Activated naive CD4-positive, alpha-beta T cell treated with anti-CD3 and anti-CD28 coated beads, Interleukin-2, amount 10 ng/mL, durations not matched to agents 7 days and 5 days (primary cell): ENCODE data around the gene MGAT5.

Experiments used
- CTCF ChIA-PET: fragments of 350-600 bp; sonication (Branson Sonifier 250); formaldehyde crosslinking; loops from one replicate; lab custom pipeline; 2021; ENCODE audit warnings: antibody characterized with exemption; lab: Charles Lee
- DNase-seq: peaks from one replicate; pipeline ENCODE4 v3.0.0-alpha.2; 2020
- H3K27ac Mint-ChIP-seq: one replicate; pipeline ENCODE4 v1.8.0; 2021; ENCODE audit warnings: mild to moderate bottlenecking, moderate library complexity, mixed read lengths
- H3K27me3 Mint-ChIP-seq: one replicate; pipeline ENCODE4 v1.8.0; 2021; ENCODE audit warnings: mild to moderate bottlenecking, mixed read lengths
- H3K36me3 Mint-ChIP-seq: one replicate; pipeline ENCODE4 v1.8.0; 2021; ENCODE audit warnings: mixed read lengths
- H3K4me1 Mint-ChIP-seq: one replicate; pipeline ENCODE4 v1.8.0; 2021; ENCODE audit warnings: mixed read lengths
- H3K4me3 Mint-ChIP-seq: one replicate; pipeline ENCODE4 v1.8.0; 2021; ENCODE audit warnings: mild to moderate bottlenecking, moderate library complexity, mixed read lengths
- H3K9me3 Mint-ChIP-seq: one replicate; pipeline ENCODE4 v1.8.0; 2021; ENCODE audit warnings: mixed read lengths

Gene MGAT5

GRCh38 chr2:134411279-134411827, 157.5 kb downstream of the MGAT5 start:
- Mint-ChIP-seq H3K4me1 (peaks cover 33% of the 10 kb centered on the region), H3K4me3 (no peak overlapping the region), H3K36me3 (peaks cover 5% of the 10 kb centered on the region), H3K9me3 (no peaks in the 10 kb centered on the region), H3K27me3 (no peaks in the 10 kb centered on the region), H3K27ac (no peak overlapping the region)
- CTCF ChIA-PET: interaction anchor here (0.7 to 6.8 kb wide), 38 partner anchors 13 to 526 kb away, joined by 3 to 174 read pairs (median 4); partner anchors contain the start of gene MGAT5
- no peak for DNase-seq

- peak; percentile 84 for DNase-seq
- peaks cover 33% of the 10 kb centered on the region for H3K4me1 Mint-ChIP-seq
These were observed 158.2 kb downstream of the MGAT5 start for GRCh38 chr2:134411828-134412638.

GRCh38 chr2:134412639-134412999, 158.7 kb downstream of the MGAT5 start:
- CTCF ChIA-PET: interaction anchor here (0.7 to 6.8 kb wide), 32 partner anchors 14 to 568 kb away, joined by 3 to 174 read pairs (median 5); no protein-coding TSS in a partner anchor
- peaks cover 2% of the 10 kb centered on the region for H3K36me3 Mint-ChIP-seq
- no peak overlapping the region for H3K4me3 Mint-ChIP-seq
- no peaks in the 10 kb centered on the region for H3K27me3 Mint-ChIP-seq
- DNase-seq: no peak
- H3K4me1 Mint-ChIP-seq: peaks cover 33% of the 10 kb centered on the region
- H3K27ac Mint-ChIP-seq: no peak overlapping the region
- no peaks in the 10 kb centered on the region for H3K9me3 Mint-ChIP-seq

More at GRCh38 chr2:134411828-134412638, 158.2 kb downstream of the MGAT5 start:
- CTCF ChIA-PET: interaction anchor here (0.7 to 6.8 kb wide), 45 partner anchors 14 to 568 kb away, joined by 3 to 174 read pairs (median 4); partner anchors contain the start of gene MGAT5
- Mint-ChIP-seq H3K36me3 (peaks cover 5% of the 10 kb centered on the region), H3K27ac (no peak overlapping the region), H3K9me3 (no peaks in the 10 kb centered on the region), H3K27me3 (no peaks in the 10 kb centered on the region), H3K4me3 (no peak overlapping the region)

- no peaks in the 10 kb centered on the region for H3K27me3 Mint-ChIP-seq
- H3K9me3 Mint-ChIP-seq: no peaks in the 10 kb centered on the region
- no peak for DNase-seq
- peaks cover 4% of the 10 kb centered on the region for H3K36me3 Mint-ChIP-seq
- H3K4me3 Mint-ChIP-seq: no peak overlapping the region
- H3K4me1 Mint-ChIP-seq: peaks cover 28% of the 10 kb centered on the region
- H3K27ac Mint-ChIP-seq: no peak overlapping the region
- CTCF ChIA-PET: interaction anchor here (1.1 to 6.8 kb wide), 7 partner anchors 15 to 569 kb away, joined by 3 to 174 read pairs (median 13); no protein-coding TSS in a partner anchor
These were observed 159.6 kb downstream of the MGAT5 start for GRCh38 chr2:134413430-134413829.

DNA sequence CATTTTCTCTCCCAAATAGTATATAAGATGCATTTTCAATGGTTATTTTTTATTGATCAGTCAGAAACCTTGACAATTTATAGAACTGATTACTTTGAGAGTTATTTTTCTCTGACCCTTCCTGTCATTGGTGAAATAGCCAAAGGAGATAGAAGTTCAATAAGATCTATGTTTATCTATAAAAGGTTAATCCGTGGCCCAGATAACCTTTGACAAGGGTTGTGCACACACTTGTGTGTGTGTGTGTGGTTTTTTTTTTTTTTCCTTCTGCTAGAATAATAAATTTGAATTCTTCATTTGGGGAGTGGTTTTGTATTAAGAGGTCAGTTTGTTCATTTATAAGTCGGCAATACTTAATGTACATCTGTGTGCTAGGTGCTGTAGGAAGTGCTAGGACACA, 160.0 kb downstream of the MGAT5 start:
- peaks cover 4% of the 10 kb centered on the region for H3K36me3 Mint-ChIP-seq
- no peaks in the 10 kb centered on the region for H3K27me3 Mint-ChIP-seq
- no peak overlapping the region for H3K4me3 Mint-ChIP-seq
- CTCF ChIA-PET: interaction anchor here (1.1 to 6.8 kb wide), 5 partner anchors 166 to 529 kb away, joined by 3 to 174 read pairs (median 50); no protein-coding TSS in a partner anchor
- no peaks in the 10 kb centered on the region for H3K9me3 Mint-ChIP-seq
- no peak for DNase-seq
- peaks cover 25% of the 10 kb centered on the region for H3K4me1 Mint-ChIP-seq
- no peak overlapping the region for H3K27ac Mint-ChIP-seq

DNA sequence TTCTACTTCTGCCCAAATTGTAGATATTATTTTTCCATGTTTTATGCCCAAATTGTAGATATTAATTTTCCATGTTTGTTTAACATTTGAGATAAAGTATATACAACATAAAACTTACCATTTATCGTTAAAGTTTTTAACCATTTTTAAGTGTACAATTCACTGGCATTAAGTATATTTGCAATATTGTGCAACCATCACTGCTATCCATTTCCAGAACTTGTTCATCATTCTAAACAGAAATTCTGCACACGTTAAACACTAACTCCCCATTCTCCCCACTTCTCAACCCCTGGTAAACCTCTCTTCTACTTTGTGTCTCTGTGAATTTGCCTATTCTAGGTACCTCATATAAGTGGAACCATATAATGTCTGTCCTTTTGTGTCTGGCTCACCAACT, 162.1 kb downstream of the MGAT5 start:
- Mint-ChIP-seq H3K4me3 (no peak overlapping the region), H3K27me3 (no peaks in the 10 kb centered on the region), H3K27ac (no peak overlapping the region), H3K9me3 (no peaks in the 10 kb centered on the region), H3K4me1 (peaks cover 13% of the 10 kb centered on the region), H3K36me3 (peaks cover 4% of the 10 kb centered on the region)
- DNase-seq: no peak
- CTCF ChIA-PET: no interaction called here

DNA sequence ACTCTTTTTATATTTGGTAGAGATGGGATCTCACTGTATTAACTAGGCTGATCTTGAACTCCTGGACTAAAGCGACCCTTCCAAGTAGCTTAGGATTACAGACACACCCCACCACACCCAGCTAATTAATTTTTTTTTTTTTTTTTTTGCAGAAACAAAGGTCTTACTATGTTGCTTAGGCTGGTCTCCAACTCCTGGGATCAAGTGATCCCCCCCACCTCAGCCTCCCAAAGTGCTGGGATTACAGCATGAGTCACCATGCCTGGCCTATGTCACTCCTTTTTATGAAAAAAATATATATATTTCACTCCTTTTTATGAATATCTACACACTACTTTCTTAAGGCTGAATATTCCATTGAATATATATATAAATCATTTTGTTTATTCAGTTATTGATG, 162.8 kb downstream of the MGAT5 start:
- DNase-seq: no peak
- peaks cover 7% of the 10 kb centered on the region for H3K4me1 Mint-ChIP-seq
- no peak overlapping the region for H3K27ac Mint-ChIP-seq
- no peaks in the 10 kb centered on the region for H3K27me3 Mint-ChIP-seq
- CTCF ChIA-PET: no interaction called here
- H3K9me3 Mint-ChIP-seq: no peaks in the 10 kb centered on the region
- H3K4me3 Mint-ChIP-seq: no peak overlapping the region
- peaks cover 4% of the 10 kb centered on the region for H3K36me3 Mint-ChIP-seq

DNA sequence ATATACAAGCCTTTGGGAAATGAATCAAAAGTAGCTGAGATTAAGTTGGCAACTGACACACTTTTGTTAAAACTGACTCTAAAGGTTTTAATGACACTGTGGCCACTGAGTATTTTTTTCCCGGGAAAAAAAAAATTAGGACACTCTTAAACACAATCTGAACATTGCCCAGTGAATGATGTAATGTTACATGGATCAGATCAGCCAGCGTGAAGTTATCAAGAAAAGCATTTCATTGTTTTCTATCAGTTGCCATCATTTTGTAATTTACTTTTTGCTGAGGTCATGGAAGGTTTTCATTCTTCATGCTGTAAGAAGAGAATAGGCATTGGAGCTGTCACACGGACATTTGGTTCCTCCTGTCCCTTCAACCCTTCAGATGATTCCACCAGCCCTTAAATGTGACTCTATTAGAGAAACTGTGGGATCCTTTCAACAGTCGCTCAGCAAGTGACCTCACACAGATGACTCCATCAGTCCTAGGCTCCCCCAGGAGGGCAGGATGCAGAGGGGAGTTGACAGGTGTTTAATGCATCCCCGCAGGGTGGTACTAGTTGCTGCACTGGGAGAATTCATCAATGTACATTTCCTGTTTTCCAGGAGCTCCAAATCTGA, 164.2 kb downstream of the MGAT5 start:
- no peak for DNase-seq
- CTCF ChIA-PET: interaction anchor here (1.2 to 1.7 kb wide), 2 partner anchors 33 to 172 kb away, joined by 4 to 8 read pairs; no protein-coding TSS in a partner anchor
- Mint-ChIP-seq H3K36me3 (peaks cover 8% of the 10 kb centered on the region), H3K27ac (no peak overlapping the region), H3K9me3 (no peaks in the 10 kb centered on the region), H3K4me3 (no peak overlapping the region), H3K4me1 (no peaks in the 10 kb centered on the region), H3K27me3 (no peaks in the 10 kb centered on the region)

GRCh38 chr2:134420259-134420658, 166.4 kb downstream of the MGAT5 start:
- Mint-ChIP-seq H3K27ac (no peak overlapping the region), H3K27me3 (no peaks in the 10 kb centered on the region), H3K4me3 (no peak overlapping the region), H3K4me1 (no peaks in the 10 kb centered on the region), H3K9me3 (no peaks in the 10 kb centered on the region), H3K36me3 (peaks cover 15% of the 10 kb centered on the region)
- CTCF ChIA-PET: interaction anchor here (1.0 to 1.4 kb wide), 2 partner anchors 31 to 534 kb away, joined by 3 to 4 read pairs; no protein-coding TSS in a partner anchor
- no peak for DNase-seq

DNA sequence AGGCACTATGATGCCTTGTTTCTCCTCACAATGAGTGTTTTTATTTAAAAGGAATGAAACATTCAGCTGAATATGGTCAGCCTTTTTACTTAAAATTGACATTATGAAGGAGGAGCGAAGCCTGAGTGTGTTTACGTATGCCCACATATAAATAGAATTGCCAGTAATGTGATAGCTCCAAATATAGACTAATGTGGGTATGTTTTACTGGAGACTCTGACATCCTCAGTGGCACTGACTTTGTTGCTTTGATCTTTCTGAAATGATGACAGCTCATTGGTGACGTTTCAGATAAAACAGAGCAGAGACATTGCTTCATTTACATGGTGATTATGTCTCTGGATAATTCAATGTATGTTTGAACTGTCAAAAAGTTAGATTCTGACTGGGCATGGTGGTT, 167.0 kb downstream of the MGAT5 start:
- H3K27ac Mint-ChIP-seq: no peak overlapping the region
- no peaks in the 10 kb centered on the region for H3K9me3 Mint-ChIP-seq
- no peak overlapping the region for H3K4me3 Mint-ChIP-seq
- no peak for DNase-seq
- H3K27me3 Mint-ChIP-seq: no peaks in the 10 kb centered on the region
- CTCF ChIA-PET: interaction anchor here (1.4 kb wide), 1 partner anchor 30 kb away, joined by 4 read pairs; no protein-coding TSS in a partner anchor
- peaks cover 15% of the 10 kb centered on the region for H3K36me3 Mint-ChIP-seq
- H3K4me1 Mint-ChIP-seq: peaks cover 3% of the 10 kb centered on the region

- H3K4me3 Mint-ChIP-seq: no peak overlapping the region
- no peak for DNase-seq
- no peak overlapping the region for H3K27ac Mint-ChIP-seq
- peaks cover 15% of the 10 kb centered on the region for H3K36me3 Mint-ChIP-seq
- H3K9me3 Mint-ChIP-seq: no peaks in the 10 kb centered on the region
- CTCF ChIA-PET: interaction anchor here (0.5 to 1.4 kb wide), 2 partner anchors 29 to 1247 kb away, joined by 4 to 5 read pairs; no protein-coding TSS in a partner anchor
- H3K4me1 Mint-ChIP-seq: peaks cover 3% of the 10 kb centered on the region
- H3K27me3 Mint-ChIP-seq: no peaks in the 10 kb centered on the region
These were observed 167.9 kb downstream of the MGAT5 start for GRCh38 chr2:134421556-134422328.

GRCh38 chr2:134425724-134426496, 172.0 kb downstream of the MGAT5 start:
- Mint-ChIP-seq H3K9me3 (no peaks in the 10 kb centered on the region), H3K27me3 (no peaks in the 10 kb centered on the region), H3K36me3 (peaks cover 16% of the 10 kb centered on the region), H3K4me3 (no peak overlapping the region), H3K4me1 (peaks cover 3% of the 10 kb centered on the region), H3K27ac (no peak overlapping the region)
- CTCF ChIA-PET: interaction anchor here (1.6 to 1.9 kb wide), 2 partner anchors 14 to 26 kb away, joined by 4 to 7 read pairs; no protein-coding TSS in a partner anchor
- no peak for DNase-seq

DNA sequence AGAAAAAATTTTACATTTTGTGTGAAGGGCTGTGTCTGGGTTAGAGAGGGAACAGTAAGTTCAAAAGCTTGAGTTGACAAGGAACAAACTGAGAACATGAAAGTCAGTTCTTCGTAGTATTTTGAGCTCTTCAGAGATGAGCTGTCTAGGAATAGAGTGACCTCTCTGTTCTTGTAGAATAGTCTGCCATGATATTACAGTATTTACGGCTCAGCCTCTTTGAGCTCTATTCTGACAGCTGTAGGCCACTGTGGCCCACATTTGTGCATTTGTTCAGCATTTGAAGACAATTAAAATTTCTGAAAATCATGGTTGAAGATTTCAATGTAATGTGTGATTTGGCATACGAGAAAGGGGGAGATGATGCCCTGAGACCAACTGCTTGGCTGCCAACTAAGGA, 172.8 kb downstream of the MGAT5 start:
- Mint-ChIP-seq H3K27me3 (no peaks in the 10 kb centered on the region), H3K9me3 (no peaks in the 10 kb centered on the region), H3K4me3 (no peak overlapping the region), H3K4me1 (peaks cover 3% of the 10 kb centered on the region), H3K27ac (no peak overlapping the region), H3K36me3 (peaks cover 20% of the 10 kb centered on the region)
- DNase-seq: no peak
- CTCF ChIA-PET: interaction anchor here (1.6 to 1.9 kb wide), 2 partner anchors 14 to 25 kb away, joined by 4 to 7 read pairs; no protein-coding TSS in a partner anchor
